T follicular helper cell (primary cell): Measurements from ENCODE around the gene FREM1.
"Not testable (repeated sequence)": the region's sequence is repeated elsewhere in the genome, so short reads cannot be mapped to it uniquely, and the experiment has no call there.

ENCODE experiments used
- DNase-seq: peaks from one replicate; pipeline ENCODE4 v3.0.0-alpha.2; 2020; ENCODE audit warnings: low read depth
- total RNA-seq, 2 experiments: gene quantifications; one replicate each; lab custom pipeline; 2026; lab: John Stamatoyannopoulos, UW

Gene FREM1, protein sequence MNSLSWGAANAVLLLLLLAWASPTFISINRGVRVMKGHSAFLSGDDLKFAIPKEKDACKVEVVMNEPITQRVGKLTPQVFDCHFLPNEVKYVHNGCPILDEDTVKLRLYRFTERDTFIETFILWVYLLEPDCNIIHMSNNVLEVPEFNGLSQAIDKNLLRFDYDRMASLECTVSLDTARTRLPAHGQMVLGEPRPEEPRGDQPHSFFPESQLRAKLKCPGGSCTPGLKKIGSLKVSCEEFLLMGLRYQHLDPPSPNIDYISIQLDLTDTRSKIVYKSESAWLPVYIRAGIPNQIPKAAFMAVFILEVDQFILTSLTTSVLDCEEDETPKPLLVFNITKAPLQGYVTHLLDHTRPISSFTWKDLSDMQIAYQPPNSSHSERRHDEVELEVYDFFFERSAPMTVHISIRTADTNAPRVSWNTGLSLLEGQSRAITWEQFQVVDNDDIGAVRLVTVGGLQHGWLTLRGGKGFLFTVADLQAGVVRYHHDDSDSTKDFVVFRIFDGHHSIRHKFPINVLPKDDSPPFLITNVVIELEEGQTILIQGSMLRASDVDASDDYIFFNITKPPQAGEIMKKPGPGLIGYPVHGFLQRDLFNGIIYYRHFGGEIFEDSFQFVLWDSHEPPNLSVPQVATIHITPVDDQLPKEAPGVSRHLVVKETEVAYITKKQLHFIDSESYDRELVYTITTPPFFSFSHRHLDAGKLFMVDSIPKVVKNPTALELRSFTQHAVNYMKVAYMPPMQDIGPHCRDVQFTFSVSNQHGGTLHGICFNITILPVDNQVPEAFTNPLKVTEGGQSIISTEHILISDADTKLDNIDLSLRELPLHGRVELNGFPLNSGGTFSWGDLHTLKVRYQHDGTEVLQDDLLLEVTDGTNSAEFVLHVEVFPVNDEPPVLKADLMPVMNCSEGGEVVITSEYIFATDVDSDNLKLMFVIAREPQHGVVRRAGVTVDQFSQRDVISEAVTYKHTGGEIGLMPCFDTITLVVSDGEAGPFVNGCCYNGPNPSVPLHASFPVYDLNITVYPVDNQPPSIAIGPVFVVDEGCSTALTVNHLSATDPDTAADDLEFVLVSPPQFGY (N-terminal part only)
- 0 reads per million in 2 experiments for total RNA-seq

DNA sequence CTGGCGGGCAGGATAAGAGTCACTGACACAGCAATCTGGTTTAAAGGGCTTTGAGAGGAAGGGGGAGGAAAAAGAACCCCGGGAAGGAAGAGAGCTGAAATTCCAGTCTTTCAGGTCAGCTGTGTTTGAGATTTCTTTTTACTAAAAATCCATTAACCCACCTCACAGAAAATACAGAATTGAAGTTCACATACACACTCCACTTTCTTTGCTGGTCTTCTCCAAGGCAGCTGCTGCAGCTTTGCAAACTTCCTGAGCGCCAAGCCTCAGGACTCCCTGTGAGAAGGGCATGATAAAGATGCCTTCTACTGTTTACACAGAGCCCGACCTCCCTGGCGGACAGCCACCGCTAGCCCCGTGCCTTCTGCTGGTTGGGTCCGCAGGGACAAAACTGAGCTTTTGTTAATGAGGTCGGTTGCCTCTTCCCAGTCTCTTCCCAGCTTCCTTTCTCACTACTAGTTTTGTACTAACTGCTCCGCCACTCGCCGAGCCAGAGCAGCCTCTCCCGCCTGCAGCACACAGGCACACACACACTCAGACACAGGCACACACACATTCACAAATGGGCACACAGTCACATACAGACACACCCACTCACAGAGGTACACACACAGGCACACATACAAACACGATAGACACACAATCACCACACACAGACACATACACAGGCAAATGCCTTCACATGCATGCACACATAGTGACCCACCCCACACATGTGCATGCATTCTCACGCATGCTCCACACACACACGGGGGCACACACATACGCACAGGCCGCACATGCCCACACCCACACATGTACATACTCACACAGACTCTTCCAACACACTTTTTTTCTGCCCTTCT is at the start of gene FREM1:
TSS of gene FREM1 (minus strand) at position 468 of the 845 bp plus-strand sequence. CDS start 41,451 bp downstream, outside the sequence.
- DNase-seq: no peak

DNA sequence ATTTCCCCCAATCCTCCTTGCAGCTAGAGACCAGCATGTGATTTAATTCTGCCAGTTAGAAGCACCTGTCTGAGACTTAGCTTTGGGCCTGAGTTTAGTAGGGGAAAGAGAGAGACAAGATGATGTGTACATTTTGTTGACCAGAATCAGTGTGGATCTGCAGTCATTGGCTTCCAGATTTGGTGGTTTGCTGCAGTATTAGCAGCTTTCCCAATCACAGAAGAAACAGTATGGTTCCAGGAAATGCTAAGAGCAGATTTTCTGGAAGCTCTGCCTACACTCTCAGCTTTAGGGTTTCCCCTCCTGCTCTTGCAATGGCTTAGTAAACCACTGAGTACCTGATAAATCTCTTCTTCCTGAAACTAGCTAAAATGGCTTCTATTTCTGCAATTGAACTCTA is 48.8 kb upstream of the FREM1 start:
- DNase-seq: no peak

DNA sequence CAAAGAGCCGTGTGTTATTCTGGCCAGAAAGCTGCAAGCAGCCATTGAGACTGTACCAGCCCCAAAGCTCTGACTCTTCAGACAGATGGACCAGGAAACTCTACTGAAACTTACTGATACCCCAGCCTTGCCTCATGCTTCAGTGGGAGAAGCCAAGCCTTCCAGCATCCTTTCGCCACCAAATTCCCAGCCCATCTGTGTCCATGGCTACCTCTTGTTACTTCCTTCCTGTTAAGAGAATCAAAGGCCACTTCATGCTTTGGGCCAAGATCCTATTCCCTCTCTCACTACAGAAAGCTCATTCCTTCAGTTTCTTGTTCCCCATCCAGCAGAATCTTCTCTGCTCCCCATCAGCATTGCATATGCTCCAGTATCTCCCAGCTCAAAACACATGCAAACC is 46.9 kb upstream of the FREM1 start:
- DNase-seq: no peak

DNA sequence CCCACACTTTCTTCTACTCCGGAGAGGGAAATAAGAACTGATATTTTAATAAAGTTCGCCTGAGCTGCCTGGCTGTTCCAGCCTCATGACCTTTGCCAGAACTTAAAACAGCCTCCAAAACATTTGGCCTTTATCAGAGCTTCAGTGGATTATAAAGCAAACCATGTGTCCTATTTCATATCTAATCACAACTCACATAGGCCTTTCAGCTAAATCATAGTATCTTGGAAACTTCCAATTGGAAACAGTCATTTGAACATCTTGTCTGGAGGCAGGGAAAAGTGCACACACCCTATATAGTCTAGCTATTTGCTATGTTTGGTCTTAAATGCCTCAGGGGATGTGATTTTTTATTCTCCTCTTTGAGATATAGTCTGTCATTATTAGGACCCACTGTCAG is 46.0 kb upstream of the FREM1 start:
- DNase-seq: no peak

DNA sequence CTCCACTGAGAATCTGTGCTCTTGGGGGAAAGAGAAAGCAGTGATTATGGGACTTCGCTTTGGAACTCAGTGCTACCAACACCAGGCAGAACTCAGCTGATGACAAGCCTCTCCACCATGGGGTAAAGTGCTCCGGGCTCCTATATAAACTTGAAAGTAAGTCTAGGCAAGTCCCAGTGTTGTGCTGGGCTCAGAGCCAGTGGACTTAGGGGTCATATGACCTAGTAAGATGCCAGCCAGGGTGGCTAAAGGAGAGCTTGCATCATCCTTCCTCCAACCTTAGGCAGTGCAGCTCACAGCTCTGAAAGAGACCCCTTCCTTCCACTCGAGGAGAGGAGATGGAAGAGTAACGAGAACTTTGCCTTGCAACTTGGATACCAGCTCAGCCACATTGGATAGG is 35.1 kb upstream of the FREM1 start:
- DNase-seq: no peak

DNA sequence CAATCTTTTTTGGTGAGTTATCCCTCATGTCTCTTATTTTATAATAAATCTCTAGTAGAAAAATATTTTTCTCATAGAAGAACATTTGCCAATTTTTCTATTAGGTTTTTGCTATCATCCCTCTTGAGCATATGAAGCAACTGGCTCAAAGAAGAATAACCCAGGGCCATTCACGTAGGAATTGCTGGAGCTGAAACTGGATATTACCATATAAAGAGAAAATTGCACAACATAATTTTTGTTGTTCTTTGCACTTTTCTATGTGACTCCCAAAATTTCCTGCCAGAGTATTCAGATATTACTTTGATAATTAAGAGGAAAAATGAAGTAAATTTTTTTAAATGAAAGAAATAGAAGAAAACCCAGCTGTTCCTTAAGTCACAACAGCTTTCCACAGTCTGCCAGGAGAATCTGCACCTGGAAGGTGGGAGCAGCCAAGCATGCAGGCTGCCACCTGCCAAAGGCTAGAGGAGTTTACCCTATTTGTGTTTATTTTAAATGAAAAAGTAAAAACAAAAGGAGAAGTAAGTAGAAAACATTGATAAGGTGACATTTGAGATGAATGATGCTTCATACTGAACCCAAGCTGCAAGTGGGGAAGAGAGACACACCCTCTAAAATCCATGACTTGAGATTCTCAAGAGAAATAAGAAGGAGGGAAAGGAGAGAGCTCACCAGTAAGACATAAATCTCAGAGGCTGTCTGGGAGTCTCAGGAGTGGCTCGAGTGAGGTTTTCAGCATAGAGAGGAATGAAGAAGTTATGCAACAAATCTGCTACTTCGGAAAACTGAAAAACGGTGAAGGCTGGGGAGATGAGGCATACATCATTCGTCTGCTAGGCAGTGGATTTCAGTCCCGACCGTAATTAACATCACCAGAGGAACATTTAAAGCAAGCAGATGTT is 31.5 kb upstream of the FREM1 start:
- DNase-seq: no peak

DNA sequence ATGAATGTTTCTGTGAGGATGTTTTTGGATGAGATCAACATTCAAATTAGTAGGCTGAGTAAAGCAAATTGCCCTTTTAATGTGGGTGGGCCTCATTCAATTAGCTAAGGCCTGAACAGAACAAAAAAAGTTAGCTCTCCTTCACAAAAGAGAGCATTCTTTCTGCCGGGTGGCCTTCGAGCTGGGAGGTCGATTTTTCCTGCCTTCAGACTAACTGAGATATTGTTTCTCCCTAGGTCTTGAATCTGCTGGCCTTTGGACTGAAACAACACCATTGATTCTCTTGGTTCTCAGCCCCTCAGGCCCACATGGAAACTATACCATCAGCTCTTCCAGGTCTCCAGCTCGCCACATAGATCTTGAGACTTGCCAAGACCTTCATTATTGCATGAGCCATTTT is 29.1 kb upstream of the FREM1 start:
- no peak for DNase-seq

DNA sequence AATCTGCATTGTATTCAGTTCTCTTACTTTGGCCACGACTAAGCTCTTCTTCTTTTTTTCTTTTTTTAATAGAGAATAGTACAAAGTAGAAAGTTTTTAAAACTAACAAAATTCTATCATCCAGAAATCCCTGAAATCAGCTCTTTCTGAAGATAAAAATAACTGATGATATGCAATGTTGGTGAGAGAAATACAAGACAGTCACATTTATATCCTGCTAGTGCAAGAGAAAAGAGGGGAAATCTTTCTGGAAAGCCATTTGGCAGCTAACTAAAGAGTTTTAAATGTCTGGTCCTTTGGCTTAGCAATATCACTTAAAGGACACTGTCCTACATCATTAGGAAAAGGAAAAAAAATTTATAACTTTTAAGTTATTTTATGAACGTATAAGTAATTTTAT is 27.0 kb upstream of the FREM1 start:
- DNase-seq: no peak

DNA sequence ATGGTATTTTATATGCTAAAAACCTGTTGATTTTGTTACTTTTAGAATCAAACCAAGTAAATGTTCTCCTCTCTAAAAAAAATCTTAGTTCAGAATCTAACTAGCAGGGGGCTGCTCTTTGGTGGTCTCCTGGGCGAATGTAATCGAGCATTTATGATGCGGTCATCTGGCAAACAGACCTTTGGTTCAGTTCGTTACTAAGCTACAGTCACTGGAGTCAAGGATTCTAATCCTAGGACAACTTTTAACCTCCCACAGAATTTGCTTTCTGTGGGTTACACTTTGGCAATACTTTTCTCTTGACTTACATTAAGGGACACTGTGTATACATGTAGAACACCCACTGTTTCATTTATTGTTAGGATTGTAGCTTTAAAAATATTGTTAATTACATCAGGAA is 26.3 kb upstream of the FREM1 start:
- no peak for DNase-seq

DNA sequence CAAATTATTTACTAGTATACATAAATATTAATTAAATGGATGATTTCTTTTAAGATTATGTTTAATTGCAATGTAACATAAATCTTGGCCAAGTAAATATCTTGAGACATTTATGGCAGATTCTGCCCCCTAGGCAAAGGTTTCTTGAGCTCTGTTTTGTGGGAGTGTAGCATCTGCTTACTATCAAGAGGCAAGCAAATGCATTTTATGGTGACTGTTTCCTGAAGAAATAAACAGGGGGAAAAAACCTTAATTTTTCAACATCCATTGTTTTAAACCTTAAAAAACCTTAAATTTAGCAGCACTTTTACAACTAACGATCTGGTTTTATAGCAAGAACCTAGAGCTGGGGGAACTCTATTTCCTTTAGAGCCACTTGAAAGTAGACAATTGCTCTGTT is 25.7 kb upstream of the FREM1 start:
- no peak for DNase-seq

DNA sequence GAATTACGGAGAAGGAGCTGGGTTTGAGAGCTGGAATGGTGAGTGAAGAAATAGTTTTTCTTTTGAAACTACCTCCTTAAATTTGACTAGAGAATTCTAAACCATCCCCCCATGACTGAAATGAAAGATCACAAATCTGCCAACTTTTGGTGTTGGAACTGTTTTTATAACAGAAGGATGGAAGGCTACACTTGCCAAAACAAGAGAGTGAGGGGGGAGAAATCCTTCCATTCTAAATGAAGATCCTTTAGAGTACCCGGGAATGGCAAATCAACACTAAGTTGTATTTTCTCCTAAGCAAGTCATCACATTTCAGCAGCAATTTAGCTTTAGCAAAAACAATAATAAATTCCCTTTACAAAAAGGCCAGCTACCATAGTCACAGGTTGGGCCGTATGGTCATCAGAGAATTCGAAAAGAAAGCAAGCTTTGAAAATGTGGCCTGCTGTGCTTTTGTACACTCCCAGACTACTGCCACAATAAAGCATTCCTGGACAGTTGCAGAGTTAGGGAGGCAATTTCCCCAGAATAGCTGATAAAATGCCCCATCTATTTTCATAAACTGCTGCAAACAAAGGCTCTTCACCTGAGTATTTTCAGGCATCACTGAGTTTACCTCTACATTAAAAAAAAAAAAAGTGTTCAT is 25.0 kb upstream of the FREM1 start:
- DNase-seq: no peak

DNA sequence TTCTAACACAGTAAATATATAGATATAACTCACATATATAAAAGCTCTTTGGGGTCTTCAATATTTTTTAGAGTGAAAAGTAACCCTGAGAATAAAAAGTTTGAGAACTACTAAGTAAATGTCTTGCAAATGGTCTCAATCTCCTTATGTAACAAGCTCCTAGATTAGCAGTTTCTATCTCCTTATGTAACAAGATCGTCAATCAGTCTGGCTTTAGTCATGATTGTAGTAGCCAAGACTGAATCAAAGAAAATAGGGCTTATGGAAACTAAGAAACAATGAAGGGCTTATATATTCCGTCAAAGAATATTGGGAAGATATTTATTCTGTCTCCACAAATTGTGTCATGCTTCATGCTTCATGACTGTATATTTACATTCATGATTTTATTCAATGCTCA is 22.4 kb upstream of the FREM1 start:
- DNase-seq: no peak

DNA sequence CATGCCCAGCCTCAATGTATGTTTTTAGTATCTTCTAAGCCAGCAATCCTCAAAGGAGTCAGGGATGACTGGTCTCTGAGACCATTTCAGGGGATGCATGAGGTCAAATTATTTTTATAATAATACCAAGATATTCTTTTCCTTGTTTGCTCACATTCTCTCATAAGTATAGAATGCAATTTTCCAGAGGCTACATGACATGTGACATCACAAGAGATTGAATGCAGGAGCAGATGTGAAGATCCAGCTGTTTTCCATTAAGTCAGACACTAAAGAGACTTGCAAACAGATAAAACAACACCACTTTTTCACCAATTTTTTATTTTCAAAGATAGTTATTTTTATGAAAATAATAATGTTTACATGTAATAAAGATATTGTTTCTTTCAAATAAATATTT is 22.0 kb upstream of the FREM1 start:
- no peak for DNase-seq

DNA sequence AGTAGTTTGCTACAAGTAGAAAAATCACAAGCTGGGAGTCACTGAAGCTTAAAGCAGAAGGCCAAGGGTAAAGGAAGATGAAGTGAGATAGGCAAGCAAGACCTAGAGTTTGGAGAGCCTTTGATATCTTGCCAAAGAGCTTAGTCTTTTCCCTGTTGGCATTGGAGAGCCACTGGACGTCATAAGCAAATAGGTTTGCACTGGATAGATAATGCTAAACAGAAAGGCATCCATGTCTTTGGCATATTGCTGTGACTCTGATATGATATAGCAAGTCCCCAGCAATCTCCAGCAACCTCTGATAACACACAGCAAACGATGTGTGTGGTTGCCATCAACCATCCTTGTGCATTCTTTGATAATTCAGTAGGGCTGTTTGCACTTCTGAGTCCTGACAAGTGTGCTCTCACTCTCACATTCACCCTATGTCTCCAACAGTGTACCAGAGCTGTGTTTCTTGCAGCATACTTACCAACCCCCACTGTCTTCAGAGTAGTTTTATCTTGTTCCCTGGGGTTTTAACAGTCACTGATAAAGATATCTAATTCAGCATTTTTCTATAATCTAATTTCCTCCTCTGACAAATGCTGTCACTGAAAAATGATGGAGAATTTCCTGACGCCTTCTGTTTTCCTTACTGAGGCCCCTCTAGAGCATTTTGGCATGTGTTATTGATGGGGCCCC is 16.9 kb upstream of the FREM1 start:
- no peak for DNase-seq

DNA sequence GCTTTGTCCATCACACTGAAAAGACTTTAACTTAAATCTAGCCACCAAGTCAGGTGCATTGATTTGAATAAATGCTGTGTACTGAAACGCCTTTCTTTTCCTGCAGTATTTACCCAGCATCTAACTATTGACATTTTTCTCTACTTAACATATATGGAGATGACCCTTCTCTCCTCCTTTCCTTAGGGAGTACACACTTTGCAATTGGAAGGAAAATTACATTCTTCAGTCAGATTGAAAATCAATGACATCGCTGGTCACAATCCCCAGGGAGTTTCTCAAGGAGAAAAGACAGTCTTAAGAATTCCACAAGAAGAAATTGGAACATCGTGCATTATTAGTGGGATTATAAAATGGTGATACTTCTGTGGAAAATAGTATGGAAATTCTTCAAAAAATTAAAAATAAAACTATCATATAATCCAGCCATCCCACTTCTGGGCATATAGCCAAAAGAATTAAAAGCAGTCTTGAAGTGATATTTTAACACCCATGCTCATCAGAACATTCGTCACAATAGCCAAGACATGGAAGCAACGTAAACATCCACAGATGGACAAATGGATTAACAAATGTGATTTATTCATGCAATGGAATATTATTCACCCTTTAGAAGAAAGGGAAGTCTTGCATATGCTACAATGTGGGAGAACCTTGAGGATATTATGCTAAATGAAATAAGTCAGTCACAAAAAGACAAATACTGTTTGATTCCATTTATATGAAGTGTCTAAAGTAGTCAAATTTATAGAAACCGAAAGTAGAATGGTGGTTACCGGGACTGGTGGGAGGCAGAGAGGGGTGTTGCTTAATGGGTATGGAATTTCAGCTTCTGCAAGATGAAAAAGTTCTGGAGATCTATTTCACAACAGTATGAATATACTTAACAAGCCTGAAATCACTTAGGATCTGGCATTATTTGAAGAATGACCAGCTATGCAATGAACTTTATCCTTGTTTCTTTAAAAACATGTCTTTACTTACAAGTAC is 14.3 kb upstream of the FREM1 start:
- no peak for DNase-seq

DNA sequence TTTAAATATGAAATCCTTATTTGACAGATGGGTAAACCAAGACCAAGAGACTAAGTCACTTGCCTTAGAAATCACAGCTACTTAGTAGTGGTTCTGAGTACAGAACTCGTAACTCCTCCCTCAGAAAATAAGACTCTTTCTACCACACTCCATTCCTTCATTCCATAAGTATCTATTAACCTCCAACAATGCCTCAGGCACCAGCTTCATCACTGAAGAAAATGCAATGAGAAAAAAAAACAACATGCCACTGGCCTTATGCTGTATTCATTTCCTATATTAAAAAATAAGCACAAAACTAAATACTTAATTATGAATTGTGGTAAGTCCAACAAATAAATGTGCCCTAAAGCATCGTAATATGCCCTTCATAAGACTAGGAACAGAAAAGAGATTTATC is 13.5 kb upstream of the FREM1 start:
- DNase-seq: no peak

DNA sequence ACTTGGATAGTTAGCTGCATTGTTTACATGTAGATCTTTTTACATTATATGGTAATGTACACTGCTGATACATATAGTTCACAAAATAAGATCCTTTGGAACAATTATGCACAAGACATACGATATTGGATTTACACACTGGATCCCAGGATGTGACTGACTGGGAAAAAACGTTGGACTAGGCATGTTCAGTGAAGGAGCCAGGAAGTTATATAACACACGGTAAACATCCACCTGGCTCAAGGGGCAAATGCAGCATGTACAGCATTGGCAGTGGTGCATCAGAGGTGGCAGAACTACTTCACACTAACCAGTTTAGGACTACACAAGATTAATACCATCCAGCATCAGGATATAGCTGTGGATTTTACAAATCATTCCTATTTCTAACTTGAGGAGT is 10.6 kb upstream of the FREM1 start:
- DNase-seq: not testable (repeated sequence)

DNA sequence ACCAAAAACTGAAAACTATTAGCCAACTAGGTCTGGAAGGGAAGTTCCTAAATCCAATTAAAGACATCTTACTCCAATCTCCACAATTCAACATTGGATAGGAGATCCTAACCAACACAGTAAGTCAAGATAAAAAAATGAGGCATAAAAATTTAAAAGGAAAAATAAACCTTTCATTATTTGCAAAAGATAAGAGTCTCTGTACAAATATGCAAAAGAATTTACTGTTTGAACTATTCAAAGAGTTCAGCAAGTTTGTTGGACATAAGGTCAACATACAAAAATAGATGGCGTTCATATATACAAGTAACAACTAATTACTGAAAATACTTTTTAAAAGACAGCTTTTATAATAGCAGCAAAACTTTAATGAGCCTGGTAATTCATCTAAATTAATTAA is 3.1 kb upstream of the FREM1 start:
- no peak for DNase-seq
